Stimulated activated CD8-positive, alpha-beta memory T cell treated with anti-CD3 and anti-CD28 coated beads, Interleukin-7, amount 100 ng/mL, for 4 hours (primary cell): ENCODE results near the gene FMR1NB.

ENCODE experiments used
- DNase-seq, 2 donors: peaks; one replicate each; pipeline ENCODE4 v3.0.0-alpha.2; 2020; ENCODE audit warnings: low read depth in 2 of 2

The FMR1NB gene

DNA sequence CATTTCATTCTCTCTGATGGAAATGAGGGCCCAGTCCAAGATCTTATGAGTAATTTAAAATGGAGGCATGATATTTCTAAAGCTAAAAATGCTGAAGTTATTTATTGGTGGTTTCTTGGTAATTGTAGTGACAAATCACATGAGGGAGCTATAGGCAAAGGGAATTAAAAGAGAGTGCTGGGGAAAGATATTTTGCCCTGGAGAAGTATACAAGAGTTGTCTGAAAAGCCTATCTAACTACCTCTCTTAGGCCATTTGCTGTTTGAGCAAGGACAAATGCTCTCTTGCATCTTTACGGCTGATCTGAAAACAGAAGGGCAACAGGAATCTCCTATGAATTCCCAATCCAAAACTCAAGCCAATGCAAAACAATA lies 89.4 kb downstream of the FMR1NB start:
- DNase-seq, result no peak
